A549 (cell line): ENCODE measurements around the gene TSNAXIP1. TPM values are rescaled to one million over a fixed set of nuclear protein-coding genes. Genes with fewer than 3 reads are reported as not detected.

Source experiments
- ATAC-seq, 2 experiments: fragments of 200-7000 bp in 1 of 2; fragments of >200 bp in 1 of 2; cut with Nextera tagmentation in 1 of 2; cut with Tn5 transposase in 1 of 2; 3 replicates each; pipeline versions ENCODE4 v1.8.0 to v1.9.1; 2018 to 2020; ENCODE audit warnings: mild to moderate bottlenecking in 1 of 2, moderate library complexity in 1 of 2
- CTCF ChIA-PET: fragments of 300-600 bp; sonication (Branson Sonifier 250); formaldehyde crosslinking; extraction: SDS; loops from one replicate; lab custom pipeline; 2021; ENCODE audit warnings: antibody characterized with exemption, inconsistent platforms; lab: Yijun Ruan, JAX
- POLR2A ChIA-PET: fragments of 350-600 bp; formaldehyde crosslinking; extraction: SDS; loops from one replicate; lab custom pipeline; 2021; ENCODE audit warnings: antibody characterized with exemption, inconsistent platforms; lab: Yijun Ruan, JAX
- DNase-seq, 2 experiments: peaks; one replicate each; pipeline versions ENCODE4 v3.0.0 to v3.0.0-alpha.2; 2011 to 2016; ENCODE audit warnings: low read depth in 1 of 2, low spot score in 1 of 2
- FAIRE-seq: peaks from 2 replicates; lab custom pipeline; 2011; peaks lifted over from hg19 to GRCh38; lab: Jason Lieb, UNC
- H3K27ac ChIP-seq, 2 experiments: fragments of >200 bp; sonication (Bioruptor Twin); formaldehyde crosslinking; 3 replicates each; pipeline ENCODE4 v1.5.1; 2016 to 2017
- H3K4me1 ChIP-seq: fragments of >200 bp; sonication (Bioruptor Twin); formaldehyde crosslinking; 3 replicates; pipeline ENCODE4 v1.6.1; 2016
- H3K4me2 ChIP-seq: fragments of >200 bp; sonication (Bioruptor Twin); formaldehyde crosslinking; 3 replicates; pipeline ENCODE4 v1.6.1; 2016
- H3K4me3 ChIP-seq: fragments of >200 bp; sonication (Bioruptor Twin); formaldehyde crosslinking; 3 replicates; pipeline ENCODE4 v1.5.1; 2016
- H3K9me3 ChIP-seq: fragments of >200 bp; sonication (Bioruptor Twin); formaldehyde crosslinking; 3 replicates; pipeline ENCODE4 v1.6.1; 2016
- BHLHE40 ChIP-seq: IDR thresholded peaks from 2 replicates; pipeline ENCODE4 v1.6.1; 2012; ENCODE audit warnings: low read depth, low read length, inconsistent platforms
- CBX2 ChIP-seq: fragments of 200-600 bp; sonication (generic); IDR thresholded peaks from 2 replicates; pipeline ENCODE4 v1.6.1; 2016; ENCODE audit warnings: low read depth, mild to moderate bottlenecking, borderline replicate concordance
- CBX8 ChIP-seq: fragments of 200-600 bp; sonication (generic); IDR thresholded peaks from 2 replicates; pipeline ENCODE4 v1.6.1; 2016
- CHD2 ChIP-seq: fragments of 150-350 bp; IDR thresholded peaks from 2 replicates; pipeline ENCODE4 v1.6.1; 2014; ENCODE audit warnings: low read length; ENCODE audit not compliant: partially characterized antibody
- CHD4 ChIP-seq: fragments of 200-600 bp; sonication (generic); IDR thresholded peaks from 2 replicates; pipeline ENCODE4 v1.6.1; 2016; ENCODE audit warnings: antibody characterized with exemption, mild to moderate bottlenecking, borderline replicate concordance
- EHF ChIP-seq: fragments of 250-450 bp; sonication (Bioruptor Pico); IDR thresholded peaks from 2 replicates; pipeline ENCODE4 v1.5.0; 2020; ENCODE audit warnings: mild to moderate bottlenecking
- EP300 ChIP-seq, 2 experiments: fragments of >200 bp; sonication (Bioruptor Twin); formaldehyde crosslinking; IDR thresholded peaks; 2 replicates in 1 of 2; 3 replicates in 1 of 2; pipeline ENCODE4 v1.6.1; 2016 to 2017
- ESRRA ChIP-seq: fragments of 150-350 bp; IDR thresholded peaks from 2 replicates; pipeline ENCODE4 v1.6.1; 2014; ENCODE audit warnings: mild to moderate bottlenecking, low read length, borderline replicate concordance
- FOSB ChIP-seq: fragments of 250-450 bp; sonication (Bioruptor Pico); IDR thresholded peaks from 2 replicates; pipeline ENCODE4 v1.5.0; 2020; ENCODE audit warnings: mild to moderate bottlenecking, moderate library complexity
- GATA3 ChIP-seq: IDR thresholded peaks from 2 replicates; pipeline ENCODE4 v1.6.1; 2012; ENCODE audit warnings: borderline replicate concordance
- HDAC2 ChIP-seq: fragments of 200-600 bp; sonication (generic); IDR thresholded peaks from 2 replicates; pipeline ENCODE4 v1.6.1; 2016
- HEYL ChIP-seq: fragments of 250-450 bp; sonication (Bioruptor Pico); IDR thresholded peaks from 2 replicates; pipeline ENCODE4 v1.8.0; 2021; ENCODE audit warnings: mild to moderate bottlenecking, moderate library complexity
- HOXA7 ChIP-seq: fragments of 250-450 bp; sonication (Bioruptor Pico); IDR thresholded peaks from 2 replicates; pipeline ENCODE4 v1.5.0; 2020; ENCODE audit warnings: mild to moderate bottlenecking, moderate library complexity
- HOXB5 ChIP-seq: fragments of 250-450 bp; sonication (Bioruptor Pico); IDR thresholded peaks from 2 replicates; pipeline ENCODE4 v1.5.0; 2020; ENCODE audit warnings: mild to moderate bottlenecking, moderate library complexity
- JUNB ChIP-seq: fragments of >200 bp; sonication (Bioruptor Twin); formaldehyde crosslinking; IDR thresholded peaks from 2 replicates; pipeline ENCODE4 v1.6.1; 2016
- KDM1A ChIP-seq: fragments of 200-600 bp; sonication (generic); IDR thresholded peaks from 2 replicates; pipeline ENCODE4 v1.6.1; 2016; ENCODE audit warnings: low read depth, mild to moderate bottlenecking
- KDM5A ChIP-seq: fragments of 200-600 bp; sonication (generic); IDR thresholded peaks from 2 replicates; pipeline ENCODE4 v1.6.1; 2016; ENCODE audit warnings: antibody characterized with exemption, mild to moderate bottlenecking
- MAFK ChIP-seq: fragments of 450-650 bp; IDR thresholded peaks from 2 replicates; pipeline ENCODE4 v1.6.1; 2014; ENCODE audit not compliant: partially characterized antibody
- MYC ChIP-seq: IDR thresholded peaks from 2 replicates; pipeline ENCODE4 v1.6.1; 2012; ENCODE audit warnings: mild to moderate bottlenecking, inconsistent platforms, low read length, improper control_type of control experiment, borderline replicate concordance
- NR3C1 ChIP-seq: fragments of >200 bp; sonication (Bioruptor Twin); formaldehyde crosslinking; IDR thresholded peaks from 3 replicates; pipeline ENCODE4 v1.6.1; 2017
- POLR2AphosphoS2 ChIP-seq: conservative IDR thresholded peaks from 2 replicates; pipeline ENCODE4 v1.6.1; 2012; ENCODE audit warnings: low read length, improper control_type of control experiment, inconsistent platforms
- RARB ChIP-seq: fragments of 250-450 bp; sonication (Bioruptor Pico); IDR thresholded peaks from 2 replicates; pipeline ENCODE4 v1.8.0; 2021; ENCODE audit warnings: mild to moderate bottlenecking, moderate library complexity
- RCOR1 ChIP-seq: fragments of 150-350 bp; IDR thresholded peaks from 2 replicates; pipeline ENCODE4 v1.6.1; 2014; ENCODE audit warnings: antibody characterized with exemption, low read length, low read depth
- RFX5 ChIP-seq: fragments of 450-650 bp; IDR thresholded peaks from 2 replicates; pipeline ENCODE4 v1.7.1; 2014; ENCODE audit warnings: antibody characterized with exemption, mild to moderate bottlenecking, moderate library complexity
- RNF2 ChIP-seq: fragments of 200-600 bp; sonication (generic); IDR thresholded peaks from 2 replicates; pipeline ENCODE4 v1.6.1; 2016; ENCODE audit warnings: low read depth, mild to moderate bottlenecking, antibody characterized with exemption, moderate library complexity, borderline replicate concordance
- TFCP2L1 ChIP-seq: fragments of 250-450 bp; sonication (Bioruptor Pico); IDR thresholded peaks from 2 replicates; pipeline ENCODE4 v1.5.0; 2021; ENCODE audit warnings: mild to moderate bottlenecking
- TP53 ChIP-seq: fragments of 250-450 bp; sonication (Bioruptor Pico); IDR thresholded peaks from 2 replicates; pipeline ENCODE4 v1.5.0; 2021; ENCODE audit warnings: mild to moderate bottlenecking, moderate library complexity
- ZC3H11A ChIP-seq: fragments of 450-650 bp; IDR thresholded peaks from 2 replicates; pipeline ENCODE4 v1.6.1; 2014; ENCODE audit warnings: antibody characterized with exemption, mild to moderate bottlenecking
- ZSCAN20 ChIP-seq: fragments of 250-450 bp; sonication (Bioruptor Pico); IDR thresholded peaks from 2 replicates; pipeline ENCODE4 v1.8.0; 2022; ENCODE audit warnings: mild to moderate bottlenecking, moderate library complexity
- WGBS: methylation state at CpG from one replicate; pipeline ENCODE4 v1.1.6; 2017; ENCODE audit errors: missing lambda C conversion rate; 5-methylcytosine and 5-hydroxymethylcytosine counted together
- polyA plus RNA-seq, 4 experiments: library from polyadenylated mRNA; depleted of rRNA in 3 of 4; stranded (reverse); fragments of >200 nt; fragmentation: RNase III in 1 of 4; extraction: RNeasy Plus Mini Kit Qiagen cat#74134 plus additional on column Dnase treatment in 1 of 4; gene quantifications; 2 replicates in 3 of 4; 3 replicates in 1 of 4; pipeline ENCODE4 v1.2.3, GENCODE V29; 2011 to 2017
- TF ChIP-seq, protein P1 (sequence below): IDR thresholded peaks from 2 replicates; pipeline ENCODE4 v1.6.1; 2012
- TF ChIP-seq, protein P2 (sequence below): IDR thresholded peaks from 2 replicates; pipeline ENCODE4 v1.6.1; 2012; ENCODE audit warnings: low read depth, borderline replicate concordance
- TF ChIP-seq, protein P3 (sequence below): fragments of 200-600 bp; sonication (generic); IDR thresholded peaks from 2 replicates; pipeline ENCODE4 v1.6.1; 2016; ENCODE audit warnings: antibody characterized with exemption, mild to moderate bottlenecking, moderate library complexity
- TF ChIP-seq, protein P4 (sequence below): fragments of 150-350 bp; IDR thresholded peaks from 2 replicates; pipeline ENCODE4 v1.6.1; 2014; ENCODE audit warnings: low read depth, mild to moderate bottlenecking, low read length

TSNAXIP1 gene
- polyA plus RNA-seq, 2 of the 4 experiments (the other 2 are of a cell fraction) = 0.68 to 1.1 TPM

DNA sequence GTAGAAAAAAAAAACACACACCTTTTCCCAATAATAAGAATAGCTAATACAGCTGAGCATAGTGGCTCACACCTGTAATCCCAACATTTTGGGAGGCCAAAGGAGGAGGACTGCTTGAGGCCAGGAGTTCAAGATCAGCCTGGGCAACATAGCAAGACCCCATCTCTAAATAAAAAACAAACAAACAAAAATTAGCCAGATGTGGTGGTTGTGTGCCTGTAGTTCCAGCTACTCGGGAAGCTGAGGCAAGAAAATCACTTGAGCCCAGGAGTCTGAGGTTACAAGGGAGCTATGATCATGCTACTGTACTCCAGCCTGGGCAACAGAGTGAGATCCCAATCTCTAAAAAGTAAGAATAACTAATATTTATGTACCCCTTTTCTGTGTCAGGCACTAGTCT lies 44.8 kb upstream of the TSNAXIP1 start:
- H3K4me1 ChIP-seq = no peaks in the 10 kb centered on the region
- H3K27ac ChIP-seq = no peak overlapping the region
- CTCF ChIA-PET = interaction anchor here (0.7 to 1.6 kb wide), 3 partner anchors 9 to 232 kb away, joined by 3 to 6 read pairs (median 5); no protein-coding TSS in a partner anchor
- H3K4me2 ChIP-seq = no peak overlapping the region
- FAIRE-seq = no peak
- H3K4me3 ChIP-seq = no peak overlapping the region
- H3K9me3 ChIP-seq = no peaks in the 10 kb centered on the region
- WGBS = 89% methylated on average over 1 of the region's 1 CpG
- DNase-seq = no peak
- POLR2A ChIA-PET = no interaction called here
- no peak for TF ChIP-seq JUNB
- TF ChIP-seq POLR2AphosphoS2 = no peak
- no peak for TF ChIP-seq CHD2
- TF ChIP-seq EP300 (IDR thresholded peaks at IDR 0.05) = no peak
- no peak for TF ChIP-seq TFCP2L1 (CRISPR knock-in tag)
- TF ChIP-seq, protein P1, sequence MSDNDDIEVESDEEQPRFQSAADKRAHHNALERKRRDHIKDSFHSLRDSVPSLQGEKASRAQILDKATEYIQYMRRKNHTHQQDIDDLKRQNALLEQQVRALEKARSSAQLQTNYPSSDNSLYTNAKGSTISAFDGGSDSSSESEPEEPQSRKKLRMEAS = no peak
- TF ChIP-seq MYC = no peak
- TF ChIP-seq GATA3 = no peak
- no peak for TF ChIP-seq CHD4
- no peak for TF ChIP-seq ZSCAN20 (CRISPR knock-in tag)
- TF ChIP-seq ZC3H11A = no peak
- TF ChIP-seq MAFK = no peak
- TF ChIP-seq NR3C1 = no peak
- TF ChIP-seq RFX5 = no peak
- TF ChIP-seq HOXB5 = no peak
- TF ChIP-seq HEYL (CRISPR knock-in tag) = no peak
- no peak for TF ChIP-seq KDM5A
- TF ChIP-seq CBX8 = no peak
- TF ChIP-seq, all 56 proteins: peak for 0
- no peak for ATAC-seq

DNA sequence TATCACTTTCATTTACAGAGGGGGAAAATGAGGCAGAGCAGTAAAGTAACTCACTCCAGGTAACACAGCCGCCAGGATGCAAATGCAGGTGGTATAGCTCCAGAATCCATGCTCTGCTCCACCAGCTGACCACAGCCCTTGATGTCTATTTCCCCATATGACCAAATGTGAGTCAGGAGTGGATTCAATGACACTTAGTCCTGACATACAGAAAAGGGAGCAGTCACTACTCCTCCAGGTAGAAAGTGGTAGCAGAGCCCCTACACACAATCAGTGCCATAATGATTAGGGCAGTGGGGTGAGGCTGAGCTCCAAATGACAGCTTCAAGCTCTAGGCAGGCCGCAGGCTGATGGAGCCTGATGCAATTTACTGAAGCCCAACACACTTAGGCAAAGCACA lies 44.3 kb upstream of the TSNAXIP1 start:
- H3K4me1 ChIP-seq = no peaks in the 10 kb centered on the region
- H3K4me2 ChIP-seq = no peak overlapping the region
- no peak overlapping the region for H3K27ac ChIP-seq
- CTCF ChIA-PET = interaction anchor here (0.7 to 1.4 kb wide), 3 partner anchors 9 to 232 kb away, joined by 3 to 5 read pairs (median 3); no protein-coding TSS in a partner anchor
- no peak for FAIRE-seq
- H3K4me3 ChIP-seq = no peak overlapping the region
- no peak for DNase-seq
- WGBS = 94% methylated on average over 2 of the region's 2 CpGs
- no peaks in the 10 kb centered on the region for H3K9me3 ChIP-seq
- POLR2A ChIA-PET = no interaction called here
- no peak for TF ChIP-seq ZC3H11A
- TF ChIP-seq RCOR1 = no peak
- no peak for TF ChIP-seq ESRRA
- no peak for TF ChIP-seq MYC
- TF ChIP-seq, protein P2, sequence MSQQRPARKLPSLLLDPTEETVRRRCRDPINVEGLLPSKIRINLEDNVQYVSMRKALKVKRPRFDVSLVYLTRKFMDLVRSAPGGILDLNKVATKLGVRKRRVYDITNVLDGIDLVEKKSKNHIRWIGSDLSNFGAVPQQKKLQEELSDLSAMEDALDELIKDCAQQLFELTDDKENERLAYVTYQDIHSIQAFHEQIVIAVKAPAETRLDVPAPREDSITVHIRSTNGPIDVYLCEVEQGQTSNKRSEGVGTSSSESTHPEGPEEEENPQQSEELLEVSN = no peak
- TF ChIP-seq, protein P3, sequence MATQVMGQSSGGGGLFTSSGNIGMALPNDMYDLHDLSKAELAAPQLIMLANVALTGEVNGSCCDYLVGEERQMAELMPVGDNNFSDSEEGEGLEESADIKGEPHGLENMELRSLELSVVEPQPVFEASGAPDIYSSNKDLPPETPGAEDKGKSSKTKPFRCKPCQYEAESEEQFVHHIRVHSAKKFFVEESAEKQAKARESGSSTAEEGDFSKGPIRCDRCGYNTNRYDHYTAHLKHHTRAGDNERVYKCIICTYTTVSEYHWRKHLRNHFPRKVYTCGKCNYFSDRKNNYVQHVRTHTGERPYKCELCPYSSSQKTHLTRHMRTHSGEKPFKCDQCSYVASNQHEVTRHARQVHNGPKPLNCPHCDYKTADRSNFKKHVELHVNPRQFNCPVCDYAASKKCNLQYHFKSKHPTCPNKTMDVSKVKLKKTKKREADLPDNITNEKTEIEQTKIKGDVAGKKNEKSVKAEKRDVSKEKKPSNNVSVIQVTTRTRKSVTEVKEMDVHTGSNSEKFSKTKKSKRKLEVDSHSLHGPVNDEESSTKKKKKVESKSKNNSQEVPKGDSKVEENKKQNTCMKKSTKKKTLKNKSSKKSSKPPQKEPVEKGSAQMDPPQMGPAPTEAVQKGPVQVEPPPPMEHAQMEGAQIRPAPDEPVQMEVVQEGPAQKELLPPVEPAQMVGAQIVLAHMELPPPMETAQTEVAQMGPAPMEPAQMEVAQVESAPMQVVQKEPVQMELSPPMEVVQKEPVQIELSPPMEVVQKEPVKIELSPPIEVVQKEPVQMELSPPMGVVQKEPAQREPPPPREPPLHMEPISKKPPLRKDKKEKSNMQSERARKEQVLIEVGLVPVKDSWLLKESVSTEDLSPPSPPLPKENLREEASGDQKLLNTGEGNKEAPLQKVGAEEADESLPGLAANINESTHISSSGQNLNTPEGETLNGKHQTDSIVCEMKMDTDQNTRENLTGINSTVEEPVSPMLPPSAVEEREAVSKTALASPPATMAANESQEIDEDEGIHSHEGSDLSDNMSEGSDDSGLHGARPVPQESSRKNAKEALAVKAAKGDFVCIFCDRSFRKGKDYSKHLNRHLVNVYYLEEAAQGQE = no peak
- no peak for TF ChIP-seq TFCP2L1 (CRISPR knock-in tag)
- TF ChIP-seq FOSB = no peak
- no peak for TF ChIP-seq CBX2
- no peak for TF ChIP-seq RARB (CRISPR knock-in tag)
- TF ChIP-seq HOXA7 (CRISPR knock-in tag) = no peak
- no peak for TF ChIP-seq RFX5
- TF ChIP-seq CHD4 = no peak
- no peak for TF ChIP-seq EHF (CRISPR knock-in tag)
- TF ChIP-seq KDM1A = no peak
- TF ChIP-seq BHLHE40 = no peak
- TF ChIP-seq, protein P4, sequence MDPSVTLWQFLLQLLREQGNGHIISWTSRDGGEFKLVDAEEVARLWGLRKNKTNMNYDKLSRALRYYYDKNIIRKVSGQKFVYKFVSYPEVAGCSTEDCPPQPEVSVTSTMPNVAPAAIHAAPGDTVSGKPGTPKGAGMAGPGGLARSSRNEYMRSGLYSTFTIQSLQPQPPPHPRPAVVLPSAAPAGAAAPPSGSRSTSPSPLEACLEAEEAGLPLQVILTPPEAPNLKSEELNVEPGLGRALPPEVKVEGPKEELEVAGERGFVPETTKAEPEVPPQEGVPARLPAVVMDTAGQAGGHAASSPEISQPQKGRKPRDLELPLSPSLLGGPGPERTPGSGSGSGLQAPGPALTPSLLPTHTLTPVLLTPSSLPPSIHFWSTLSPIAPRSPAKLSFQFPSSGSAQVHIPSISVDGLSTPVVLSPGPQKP = no peak
- no peak for TF ChIP-seq HDAC2
- TF ChIP-seq TP53 (CRISPR knock-in tag) = no peak
- no peak for TF ChIP-seq RNF2
- TF ChIP-seq, all 56 proteins: peak for 0
- ATAC-seq = no peak
